MM.1S (cell line): ENCODE results near the gene IFT20.

ENCODE experiments used
- DNase-seq: peaks from one replicate; pipeline ENCODE4 v3.0.0-alpha.2; 2015
- H2AFZ ChIP-seq: fragments of 300-600 bp; sonication (generic); 2 replicates; pipeline ENCODE4 v1.6.0; 2016; ENCODE audit warnings: antibody characterized with exemption, low read length
- H3F3A ChIP-seq: fragments of 300-600 bp; sonication (generic); 2 replicates; pipeline ENCODE4 v1.6.1; 2016; ENCODE audit warnings: mild to moderate bottlenecking, antibody characterized with exemption, low read length, moderate library complexity, mixed read lengths; ENCODE audit not compliant: insufficient read depth
- H3K27ac ChIP-seq: fragments of 300-600 bp; sonication (generic); 2 replicates; pipeline ENCODE4 v1.5.1; 2016; ENCODE audit warnings: mild to moderate bottlenecking, low read length
- H3K27me3 ChIP-seq: fragments of 300-600 bp; sonication (generic); replicated peaks from 2 replicates; pipeline ENCODE4 v1.6.0; 2016; ENCODE audit warnings: low read length; ENCODE audit not compliant: insufficient read depth
- H3K36me3 ChIP-seq: fragments of 300-600 bp; sonication (generic); replicated peaks from 2 replicates; pipeline ENCODE4 v1.6.1; 2016; ENCODE audit warnings: mild to moderate bottlenecking, low read length, mixed read lengths; ENCODE audit not compliant: insufficient read depth
- H3K4me1 ChIP-seq: fragments of 300-600 bp; sonication (generic); 2 replicates; pipeline ENCODE4 v1.6.1; 2016; ENCODE audit warnings: low read length, mixed read lengths
- H3K4me2 ChIP-seq: fragments of 300-600 bp; sonication (generic); 2 replicates; pipeline ENCODE4 v1.6.0; 2016; ENCODE audit warnings: low read depth, low read length
- H3K4me3 ChIP-seq: fragments of 300-600 bp; sonication (generic); 2 replicates; pipeline ENCODE4 v1.5.1; 2016; ENCODE audit warnings: low read length, mixed read lengths
- H3K79me2 ChIP-seq: fragments of 300-600 bp; sonication (generic); 2 replicates; pipeline ENCODE4 v1.6.1; 2016; ENCODE audit warnings: mixed run types, low read length, mixed read lengths
- H3K9ac ChIP-seq: fragments of 300-600 bp; sonication (generic); 2 replicates; pipeline ENCODE4 v1.6.1; 2016; ENCODE audit warnings: low read length, mixed read lengths
- H3K9me2 ChIP-seq: fragments of 300-600 bp; sonication (generic); replicated peaks from 2 replicates; pipeline ENCODE4 v1.6.1; 2016; ENCODE audit warnings: mild to moderate bottlenecking, low read length, mixed read lengths; ENCODE audit not compliant: insufficient read depth
- H3K9me3 ChIP-seq: fragments of 300-600 bp; sonication (generic); replicated peaks from 2 replicates; pipeline ENCODE4 v1.6.1; 2016; ENCODE audit warnings: mild to moderate bottlenecking, low read length, mixed read lengths; ENCODE audit not compliant: insufficient read depth
- H4K20me1 ChIP-seq: fragments of 300-600 bp; sonication (generic); 2 replicates; pipeline ENCODE4 v1.6.1; 2016; ENCODE audit warnings: mild to moderate bottlenecking, low read length, moderate library complexity, mixed read lengths; ENCODE audit not compliant: insufficient read depth
- CTCF ChIP-seq: fragments of 300-600 bp; sonication (generic); IDR thresholded peaks from 2 replicates; pipeline ENCODE4 v1.5.1; 2016; ENCODE audit warnings: antibody characterized with exemption, low read length, mixed read lengths
- EZH2 ChIP-seq: fragments of 300-600 bp; sonication (generic); optimal IDR thresholded peaks from 2 replicates; pipeline ENCODE3; 2017; ENCODE audit warnings: low read depth, mild to moderate bottlenecking, antibody characterized with exemption, low read length, mixed read lengths
- EZH2phosphoT487 ChIP-seq: fragments of 300-600 bp; sonication (generic); IDR thresholded peaks from 2 replicates; pipeline ENCODE4 v1.6.1; 2018; ENCODE audit warnings: antibody characterized with exemption, low read length

The IFT20 gene

DNA sequence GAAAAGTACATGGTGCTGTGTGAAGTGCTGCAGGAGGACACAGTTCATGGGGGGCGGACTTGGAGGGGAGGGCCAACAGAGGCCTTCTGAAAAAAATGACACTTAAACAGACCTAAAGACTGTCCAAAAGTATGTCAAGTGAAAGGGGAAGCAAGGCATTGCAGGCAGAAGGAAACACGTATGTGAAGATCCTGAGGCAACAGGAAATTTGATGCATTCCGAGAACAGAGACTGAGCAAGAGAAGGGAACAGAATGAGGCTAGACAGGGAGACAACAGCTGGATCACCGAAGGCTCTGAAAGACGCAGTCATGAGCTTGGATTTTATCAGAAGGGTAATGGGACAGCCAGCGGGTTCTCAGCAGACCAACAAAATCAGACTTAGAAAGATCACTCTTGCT, 1.1 kb downstream of the IFT20 start:
- no peak overlapping the region for H2AFZ ChIP-seq
- H3K79me2 ChIP-seq: peaks cover 54% of the 10 kb centered on the region
- no peaks in the 10 kb centered on the region for H3F3A ChIP-seq
- DNase-seq: no peak
- peak overlapping the region; percentile 80; the same call in 1 of the 2 replicates for H3K9ac ChIP-seq
- TF ChIP-seq EZH2 (no peak), CTCF (no peak), EZH2phosphoT487 (no peak)
- no peaks in the 10 kb centered on the region for H3K27me3 ChIP-seq
- H3K4me2 ChIP-seq: peak overlapping the region; percentile 84
- H3K27ac ChIP-seq: no peak overlapping the region
- H4K20me1 ChIP-seq: no peaks in the 10 kb centered on the region
- no peaks in the 10 kb centered on the region for H3K9me2 ChIP-seq
- peaks cover 18% of the 10 kb centered on the region for H3K4me1 ChIP-seq
- no peaks in the 10 kb centered on the region for H3K9me3 ChIP-seq
- H3K4me3 ChIP-seq: peak overlapping the region; percentile 91
- H3K36me3 ChIP-seq: no peaks in the 10 kb centered on the region

GRCh38 chr17:28333083-28333746, 2.1 kb downstream of the IFT20 start:
- Histone ChIP-seq H3K27me3 (no peaks in the 10 kb centered on the region), H2AFZ (no peak overlapping the region), H3K9me2 (no peaks in the 10 kb centered on the region), H3K9ac (no peak overlapping the region), H3K36me3 (no peaks in the 10 kb centered on the region), H3K27ac (no peak overlapping the region), H3K4me3 (no peak overlapping the region), H3K79me2 (peaks cover 49% of the 10 kb centered on the region), H3K4me2 (no peak overlapping the region), H3K9me3 (no peaks in the 10 kb centered on the region), H4K20me1 (no peaks in the 10 kb centered on the region), H3K4me1 (peaks cover 18% of the 10 kb centered on the region), H3F3A (no peaks in the 10 kb centered on the region)
- TF ChIP-seq EZH2phosphoT487: no peak
- TF ChIP-seq EZH2: no peak
- TF ChIP-seq CTCF: no peak
- DNase-seq: no peak

DNA sequence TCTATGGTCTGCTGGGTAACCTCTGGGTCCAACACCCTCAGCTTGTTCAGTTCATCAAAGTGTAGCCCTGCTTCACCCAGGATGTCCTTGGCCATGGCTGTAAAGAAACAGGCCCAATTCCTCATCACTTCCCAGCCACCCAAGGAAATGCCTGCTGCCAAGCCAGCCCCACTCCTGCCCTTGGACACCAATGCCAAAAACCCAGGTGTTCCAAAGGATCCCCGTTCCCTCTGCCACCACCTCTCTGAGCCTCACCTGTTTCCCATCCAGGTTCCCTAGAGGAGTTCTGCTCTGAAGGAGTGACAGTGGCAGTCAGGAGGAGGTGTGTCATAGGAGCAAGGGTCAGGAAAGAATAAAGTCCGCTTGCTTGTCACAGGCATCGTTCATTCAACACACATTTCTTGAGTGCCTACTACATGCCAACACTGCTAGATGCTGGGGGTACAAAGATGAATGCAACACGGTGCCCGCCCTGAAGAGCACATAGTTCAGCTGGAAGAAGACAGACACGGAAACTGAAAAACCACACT, 3.3 kb downstream of the IFT20 start:
- no peak overlapping the region for H3K4me2 ChIP-seq

More for the DNA sequence above, 3.3 kb downstream of the IFT20 start:
- DNase-seq: no peak
- no peaks in the 10 kb centered on the region for H3K9me2 ChIP-seq
- no peaks in the 10 kb centered on the region for H3F3A ChIP-seq
- peaks cover 17% of the 10 kb centered on the region for H3K4me1 ChIP-seq
- H3K27ac ChIP-seq: no peak overlapping the region
- H3K9me3 ChIP-seq: no peaks in the 10 kb centered on the region
- TF ChIP-seq CTCF (no peak), EZH2phosphoT487 (no peak), EZH2 (no peak)
- no peak overlapping the region for H3K4me3 ChIP-seq
- no peaks in the 10 kb centered on the region for H3K27me3 ChIP-seq
- no peaks in the 10 kb centered on the region for H3K36me3 ChIP-seq
- H3K79me2 ChIP-seq: peaks cover 43% of the 10 kb centered on the region
- no peaks in the 10 kb centered on the region for H4K20me1 ChIP-seq
- H3K9ac ChIP-seq: no peak overlapping the region
- H2AFZ ChIP-seq: no peak overlapping the region
